Uterus (tissue), 4 donors: ENCODE results near the gene LPO. TPM values are rescaled to one million over a fixed set of nuclear protein-coding genes. Genes with fewer than 3 reads are reported as not detected.

Experiments
- DNase-seq, 2 donors: peaks; one replicate each; pipeline ENCODE4 v3.0.0-alpha.2; 2019 to 2020
- H3K27ac ChIP-seq, 2 donors: fragments of 200-600 bp; sonication (generic); 1 replicate in 1 of 2; 2 replicates in 1 of 2; pipeline ENCODE4 v1.5.1; 2016 to 2018
- H3K27me3 ChIP-seq, 2 donors: fragments of 200-600 bp; sonication (generic); one replicate each; pipeline ENCODE4 v1.5.1; 2018 to 2019; ENCODE audit warnings: control low read depth in 1 of 2
- H3K36me3 ChIP-seq, 2 donors: fragments of 200-600 bp; sonication (generic); one replicate each; pipeline ENCODE4 v1.5.1; 2019; ENCODE audit warnings: control low read depth in 1 of 2
- H3K4me1 ChIP-seq, 2 donors: fragments of 200-600 bp; sonication (generic); one replicate each; pipeline ENCODE4 v1.5.1; 2018 to 2019; ENCODE audit warnings: control low read depth in 1 of 2
- H3K4me3 ChIP-seq, 2 donors: fragments of 200-600 bp; sonication (generic); 1 replicate in 1 of 2; 2 replicates in 1 of 2; pipeline ENCODE4 v1.5.1; 2018 to 2019; ENCODE audit warnings: mild to moderate bottlenecking in 1 of 2
- H3K9me3 ChIP-seq, 2 donors: fragments of 200-600 bp; sonication (generic); one replicate each; pipeline ENCODE4 v1.5.1; 2019; ENCODE audit warnings: control low read depth in 1 of 2
- POLR2A ChIP-seq, 2 donors: fragments of 450-650 bp; IDR thresholded peaks; one replicate each; pipeline ENCODE4 v1.6.1; 2016; ENCODE audit warnings: antibody characterized with exemption in 2 of 2, mild to moderate bottlenecking in 1 of 2, moderate library complexity in 1 of 2
- intact Hi-C: fragments of 100-400 bp; cut with DNase I; formaldehyde crosslinking; loops from one replicate; pipeline ENCODE4 v1.15.1; 2023; ENCODE audit warnings: low total_unique reads
- total RNA-seq, 4 donors: library from RNA; depleted of rRNA in 3 of 4; stranded (reverse); fragments of >200 nt in 3 of 4; gene quantifications; one replicate each; pipeline versions ENCODE4 v1.1.0 to v1.2.4, GENCODE V29; 2014 to 2023
- TF ChIP-seq, protein P1 (sequence below), 4 experiments: fragments of 200-600 bp in 2 of 4; fragments of 450-650 bp in 2 of 4; sonication (generic) in 2 of 4; IDR thresholded peaks; one replicate each; pipeline ENCODE4 v1.5.1; 2016 to 2019; ENCODE audit warnings: antibody characterized with exemption in 4 of 4, mild to moderate bottlenecking in 2 of 4, moderate library complexity in 1 of 4
- donor health status: DM: yes; HTN: yes; CAD: no.

LPO gene
- total RNA-seq, 4 donors from 2014 or later: not detected

- no peaks in the 10 kb centered on the region for H3K27me3 ChIP-seq
- DNase-seq: no peak
- H3K27ac ChIP-seq: no peak overlapping the region
- intact Hi-C loops: no loop called here
- H3K4me3 ChIP-seq: no peak overlapping the region
- H3K4me1 ChIP-seq: no peaks in the 10 kb centered on the region
- TF ChIP-seq, protein P1, sequence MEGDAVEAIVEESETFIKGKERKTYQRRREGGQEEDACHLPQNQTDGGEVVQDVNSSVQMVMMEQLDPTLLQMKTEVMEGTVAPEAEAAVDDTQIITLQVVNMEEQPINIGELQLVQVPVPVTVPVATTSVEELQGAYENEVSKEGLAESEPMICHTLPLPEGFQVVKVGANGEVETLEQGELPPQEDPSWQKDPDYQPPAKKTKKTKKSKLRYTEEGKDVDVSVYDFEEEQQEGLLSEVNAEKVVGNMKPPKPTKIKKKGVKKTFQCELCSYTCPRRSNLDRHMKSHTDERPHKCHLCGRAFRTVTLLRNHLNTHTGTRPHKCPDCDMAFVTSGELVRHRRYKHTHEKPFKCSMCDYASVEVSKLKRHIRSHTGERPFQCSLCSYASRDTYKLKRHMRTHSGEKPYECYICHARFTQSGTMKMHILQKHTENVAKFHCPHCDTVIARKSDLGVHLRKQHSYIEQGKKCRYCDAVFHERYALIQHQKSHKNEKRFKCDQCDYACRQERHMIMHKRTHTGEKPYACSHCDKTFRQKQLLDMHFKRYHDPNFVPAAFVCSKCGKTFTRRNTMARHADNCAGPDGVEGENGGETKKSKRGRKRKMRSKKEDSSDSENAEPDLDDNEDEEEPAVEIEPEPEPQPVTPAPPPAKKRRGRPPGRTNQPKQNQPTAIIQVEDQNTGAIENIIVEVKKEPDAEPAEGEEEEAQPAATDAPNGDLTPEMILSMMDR (IDR thresholded peaks at IDR 0.05): no peak
- no peak for TF ChIP-seq POLR2A (IDR thresholded peaks at IDR 0.05)
- no peaks in the 10 kb centered on the region for H3K36me3 ChIP-seq
- H3K9me3 ChIP-seq: no peaks in the 10 kb centered on the region
These were observed 26.2 kb downstream of the LPO start for GRCh38 chr17:58264407-58265103.

GRCh38 chr17:58265271-58265670 lies 26.9 kb downstream of the LPO start:
- no peak for DNase-seq
- intact Hi-C loops: no loop called here
- H3K4me1 ChIP-seq: no peaks in the 10 kb centered on the region
- H3K27me3 ChIP-seq: no peaks in the 10 kb centered on the region
- no peak overlapping the region for H3K4me3 ChIP-seq
- H3K9me3 ChIP-seq: no peaks in the 10 kb centered on the region
- TF ChIP-seq POLR2A (IDR thresholded peaks at IDR 0.05): no peak
- TF ChIP-seq, protein P1 (IDR thresholded peaks at IDR 0.05): no peak
- H3K27ac ChIP-seq: no peak overlapping the region
- no peaks in the 10 kb centered on the region for H3K36me3 ChIP-seq

- H3K27me3 ChIP-seq: no peaks in the 10 kb centered on the region
- H3K4me3 ChIP-seq: no peak overlapping the region
- no peaks in the 10 kb centered on the region for H3K9me3 ChIP-seq
- H3K4me1 ChIP-seq: no peaks in the 10 kb centered on the region
- no peak overlapping the region for H3K27ac ChIP-seq
- no peaks in the 10 kb centered on the region for H3K36me3 ChIP-seq
- intact Hi-C loops: no loop called here
- TF ChIP-seq POLR2A (IDR thresholded peaks at IDR 0.05): no peak
- TF ChIP-seq, protein P1 (IDR thresholded peaks at IDR 0.05): no peak
- DNase-seq: no peak
These were observed 27.8 kb downstream of the LPO start for GRCh38 chr17:58265902-58266875.

GRCh38 chr17:58267347-58268324 lies 29.3 kb downstream of the LPO start:
- H3K27me3 ChIP-seq: no peaks in the 10 kb centered on the region
- TF ChIP-seq, protein P1 (IDR thresholded peaks at IDR 0.05): no peak
- TF ChIP-seq POLR2A (IDR thresholded peaks at IDR 0.05): no peak
- DNase-seq: no peak
- no peaks in the 10 kb centered on the region for H3K4me1 ChIP-seq
- no peaks in the 10 kb centered on the region for H3K36me3 ChIP-seq
- H3K4me3 ChIP-seq: no peak overlapping the region
- H3K9me3 ChIP-seq: no peaks in the 10 kb centered on the region
- intact Hi-C loops: no loop called here
- no peak overlapping the region for H3K27ac ChIP-seq
